SKM-1 (cell line): ENCODE measurements around the gene CETP.
"Not testable (repeated sequence)": the region's sequence is repeated elsewhere in the genome, so short reads cannot be mapped to it uniquely, and the experiment has no call there.

Source experiments
- DNase-seq: peaks from one replicate; lab custom pipeline; 2025; ENCODE audit not compliant: unreplicated experiment; lab: John Stamatoyannopoulos, UW

The CETP gene

GRCh38 chr16:56995136-56995805, 33.5 kb downstream of the CETP start:
- no peak for DNase-seq

- DNase-seq: no peak
These were observed 35.5 kb downstream of the CETP start for GRCh38 chr16:56997264-56997663.

GRCh38 chr16:56997931-56998330, 36.2 kb downstream of the CETP start:
- DNase-seq: no peak

- DNase-seq: no peak
These were observed 36.6 kb downstream of the CETP start for GRCh38 chr16:56998352-56998751.

GRCh38 chr16:56998861-56999260, 37.1 kb downstream of the CETP start:
- no peak for DNase-seq

- no peak for DNase-seq
These were observed 37.9 kb downstream of the CETP start for GRCh38 chr16:56999409-57000270.

GRCh38 chr16:57000271-57001025, 38.7 kb downstream of the CETP start:
- DNase-seq: no peak

- DNase-seq: no peak
These were observed 39.4 kb downstream of the CETP start for GRCh38 chr16:57001026-57001679.

- DNase-seq: no peak
These were observed 42.0 kb downstream of the CETP start for GRCh38 chr16:57003439-57004386.

GRCh38 chr16:57004387-57005250, 42.9 kb downstream of the CETP start:
- no peak for DNase-seq

GRCh38 chr16:57005597-57005996, 43.8 kb downstream of the CETP start:
- DNase-seq: not testable (repeated sequence)

GRCh38 chr16:57007050-57007449, 45.3 kb downstream of the CETP start:
- DNase-seq: no peak

GRCh38 chr16:57007530-57007929, 45.8 kb downstream of the CETP start:
- DNase-seq: no peak

GRCh38 chr16:57008440-57008839, 46.7 kb downstream of the CETP start:
- DNase-seq: no peak

- no peak for DNase-seq
These were observed 48.0 kb downstream of the CETP start for GRCh38 chr16:57009643-57010170.

- DNase-seq: no peak
These were observed 50.6 kb downstream of the CETP start for GRCh38 chr16:57012353-57012752.

- no peak for DNase-seq
These were observed 51.5 kb downstream of the CETP start for GRCh38 chr16:57013229-57013628.

GRCh38 chr16:57013902-57014301, 52.2 kb downstream of the CETP start:
- DNase-seq: no peak

- no peak for DNase-seq
These were observed 54.6 kb downstream of the CETP start for GRCh38 chr16:57016301-57016700.
